HEK293 (cell line): ENCODE results near the gene TMEM138.
A peak's percentile ranks its signal among the peaks of the same experiment; 100 is the strongest.

Source experiments
- CTCF ChIA-PET: fragments of 350-600 bp; formaldehyde crosslinking; extraction: SDS; loops from one replicate; lab custom pipeline; 2021; ENCODE audit warnings: antibody characterized with exemption; lab: Yijun Ruan, JAX
- POLR2A ChIA-PET: fragments of 300-600 bp; formaldehyde crosslinking; extraction: SDS; loops from one replicate; lab custom pipeline; 2020; ENCODE audit warnings: antibody characterized with exemption, inconsistent platforms; lab: Yijun Ruan, JAX
- H3K27ac ChIP-seq: fragments of 200-500 bp; sonication (Bioruptor generic); 2 replicates; pipeline ENCODE4 v1.5.1; 2014; ENCODE audit warnings: low read depth, low read length, control low read depth, inconsistent platforms; ENCODE audit errors: extremely low read depth
- H3K36me3 ChIP-seq, 2 experiments: fragments of 200-500 bp in 1 of 2; sonication (Bioruptor generic) in 1 of 2; 1 replicate in 1 of 2; 2 replicates in 1 of 2; pipeline ENCODE4 v1.5.1; 2014 to 2017; ENCODE audit warnings: inconsistent platforms in 2 of 2, low read length in 2 of 2; ENCODE audit not compliant: control insufficient read depth in 2 of 2, insufficient read depth in 1 of 2
- H3K4me1 ChIP-seq: fragments of 200-500 bp; sonication (Bioruptor generic); 2 replicates; pipeline ENCODE4 v1.5.1; 2014; ENCODE audit warnings: mild to moderate bottlenecking, low read length, inconsistent platforms; ENCODE audit not compliant: control insufficient read depth, insufficient read depth
- H3K4me3 ChIP-seq: 2 replicates; pipeline ENCODE4 v1.5.1; 2011; ENCODE audit warnings: low read depth, mild to moderate bottlenecking, control low read depth, low read length, moderate library complexity
- H3K9me3 ChIP-seq: fragments of 200-500 bp; sonication (Bioruptor generic); 2 replicates; pipeline ENCODE4 v1.5.1; 2014; ENCODE audit warnings: low read depth, low read length, inconsistent platforms; ENCODE audit not compliant: control insufficient read depth, insufficient read depth
- ATF2 ChIP-seq: fragments of 450-650 bp; formaldehyde crosslinking; IDR thresholded peaks from 2 replicates; pipeline ENCODE4 v1.5.1; 2016; ENCODE audit warnings: missing biosample characterization, missing genetic modification characterization, low read depth
- HOXA7 ChIP-seq: sonication (generic); formaldehyde crosslinking; IDR thresholded peaks from 2 replicates; pipeline ENCODE4 v1.8.1; 2022; ENCODE audit warnings: missing genetic modification reagents, borderline replicate concordance
- HOXC10 ChIP-seq: sonication (generic); formaldehyde crosslinking; IDR thresholded peaks from 2 replicates; pipeline ENCODE4 v1.8.1; 2023; ENCODE audit warnings: mild to moderate bottlenecking, missing genetic modification reagents
- IKZF3 ChIP-seq: fragments of 450-650 bp; IDR thresholded peaks from 2 replicates; pipeline ENCODE4 v1.5.0; 2018; ENCODE audit warnings: missing biosample characterization, mild to moderate bottlenecking, missing genetic modification characterization, moderate library complexity
- OSR2 ChIP-seq: fragments of 450-650 bp; formaldehyde crosslinking; IDR thresholded peaks from 2 replicates; pipeline ENCODE4 v1.5.1; 2016; ENCODE audit warnings: missing biosample characterization, missing genetic modification characterization
- PRDM1 ChIP-seq: fragments of 450-650 bp; formaldehyde crosslinking; IDR thresholded peaks from 2 replicates; pipeline ENCODE4; 2016; ENCODE audit warnings: missing biosample characterization, missing genetic modification characterization
- PRDM2 ChIP-seq: fragments of 450-650 bp; formaldehyde crosslinking; IDR thresholded peaks from 2 replicates; pipeline ENCODE4 v1.5.1; 2016; ENCODE audit warnings: missing biosample characterization, missing genetic modification characterization, borderline replicate concordance
- SP2 ChIP-seq: fragments of 450-650 bp; formaldehyde crosslinking; IDR thresholded peaks from 2 replicates; pipeline ENCODE4 v1.5.1; 2016; ENCODE audit warnings: missing biosample characterization, missing genetic modification characterization
- YY1 ChIP-seq: fragments of 450-650 bp; formaldehyde crosslinking; IDR thresholded peaks from 2 replicates; pipeline ENCODE4 v1.5.1; 2018; ENCODE audit warnings: missing biosample characterization, missing genetic modification characterization
- ZBTB1 ChIP-seq: fragments of 450-650 bp; formaldehyde crosslinking; IDR thresholded peaks from 2 replicates; pipeline ENCODE4 v1.5.1; 2016; ENCODE audit warnings: missing biosample characterization, missing genetic modification characterization
- ZFP3 ChIP-seq: fragments of 450-650 bp; formaldehyde crosslinking; IDR thresholded peaks from 2 replicates; pipeline ENCODE4 v1.5.1; 2016; ENCODE audit warnings: low read depth, missing biosample characterization, missing genetic modification characterization
- ZFP37 ChIP-seq: fragments of 450-650 bp; formaldehyde crosslinking; IDR thresholded peaks from 2 replicates; pipeline ENCODE4 v1.5.1; 2016; ENCODE audit warnings: missing biosample characterization, missing genetic modification characterization
- ZNF114 ChIP-seq: fragments of 450-650 bp; formaldehyde crosslinking; IDR thresholded peaks from 2 replicates; pipeline ENCODE4 v1.5.0; 2017; ENCODE audit warnings: missing biosample characterization, missing genetic modification characterization
- ZNF202 ChIP-seq: fragments of 450-650 bp; formaldehyde crosslinking; IDR thresholded peaks from 2 replicates; pipeline ENCODE4 v1.5.1; 2016; ENCODE audit warnings: missing biosample characterization, missing genetic modification characterization, borderline replicate concordance
- ZNF223 ChIP-seq: fragments of 450-650 bp; formaldehyde crosslinking; IDR thresholded peaks from 2 replicates; pipeline ENCODE4 v1.5.1; 2016; ENCODE audit warnings: missing biosample characterization, missing genetic modification characterization
- ZNF341 ChIP-seq: fragments of 450-650 bp; formaldehyde crosslinking; IDR thresholded peaks from 2 replicates; pipeline ENCODE4; 2016; ENCODE audit warnings: low read depth, missing biosample characterization, missing genetic modification characterization
- ZNF366 ChIP-seq: fragments of 450-650 bp; formaldehyde crosslinking; conservative IDR thresholded peaks from 2 replicates; pipeline ENCODE4 v1.5.1; 2016; ENCODE audit warnings: missing biosample characterization, missing genetic modification characterization
- ZNF473 ChIP-seq: fragments of 450-650 bp; formaldehyde crosslinking; IDR thresholded peaks from 2 replicates; pipeline ENCODE4 v1.5.1; 2017; ENCODE audit warnings: missing biosample characterization, missing genetic modification characterization
- ZNF521 ChIP-seq: fragments of 450-650 bp; formaldehyde crosslinking; IDR thresholded peaks from 2 replicates; pipeline ENCODE4 v1.5.1; 2017; ENCODE audit warnings: missing biosample characterization, mild to moderate bottlenecking, missing genetic modification characterization
- ZNF548 ChIP-seq: fragments of 450-650 bp; formaldehyde crosslinking; IDR thresholded peaks from 2 replicates; pipeline ENCODE4 v1.5.1; 2016; ENCODE audit warnings: missing biosample characterization, missing genetic modification characterization
- ZNF555 ChIP-seq: fragments of 450-650 bp; formaldehyde crosslinking; conservative IDR thresholded peaks from 2 replicates; pipeline ENCODE4 v1.5.1; 2017; ENCODE audit warnings: missing biosample characterization, mild to moderate bottlenecking, missing genetic modification characterization, inconsistent platforms
- ZNF585B ChIP-seq: fragments of 450-650 bp; formaldehyde crosslinking; IDR thresholded peaks from 2 replicates; pipeline ENCODE4 v1.5.1; 2016; ENCODE audit warnings: missing biosample characterization, missing genetic modification characterization
- ZNF658 ChIP-seq: fragments of 450-650 bp; formaldehyde crosslinking; IDR thresholded peaks from 2 replicates; pipeline ENCODE4; 2016; ENCODE audit warnings: missing biosample characterization, missing genetic modification characterization
- ZNF701 ChIP-seq: fragments of 450-650 bp; formaldehyde crosslinking; IDR thresholded peaks from 2 replicates; pipeline ENCODE4 v1.5.1; 2016; ENCODE audit warnings: missing biosample characterization, missing genetic modification characterization
- ZXDB ChIP-seq: fragments of 450-650 bp; formaldehyde crosslinking; IDR thresholded peaks from 2 replicates; pipeline ENCODE4 v1.5.1; 2016; ENCODE audit warnings: missing biosample characterization, missing genetic modification characterization

TMEM138 gene

GRCh38 chr11:61361237-61361740 lies 885 bp upstream of the TMEM138 start:
- TF ChIP-seq ZNF341 = peak; percentile 72
- TF ChIP-seq ZNF585B (tag by site-specific recombination) = no peak
- TF ChIP-seq PRDM1 (tag by site-specific recombination) = peak; percentile 73
- no peak for TF ChIP-seq ZNF114
- no peak for TF ChIP-seq ZNF701 (tag by site-specific recombination)
- TF ChIP-seq ZNF521 = no peak

DNA sequence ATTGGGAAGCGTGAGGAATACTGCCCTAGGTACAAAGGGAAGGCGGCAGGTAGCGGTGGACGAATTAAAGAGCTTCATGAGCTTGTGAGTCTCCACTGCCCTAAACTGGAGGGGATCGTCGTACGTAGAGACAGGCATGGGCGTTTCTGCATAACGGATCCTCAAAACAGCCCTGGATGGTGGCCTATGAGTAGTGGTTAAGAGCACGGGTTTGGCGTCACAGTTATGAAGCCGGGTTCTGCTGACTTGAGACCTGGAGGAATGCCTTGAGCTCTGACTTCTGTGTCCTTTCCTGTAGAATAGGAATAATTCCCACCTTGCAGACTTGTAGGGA lies 335 bp downstream of the TMEM138 start:
- ChIA-PET CTCF (interaction anchor here (0.5 to 9.6 kb wide), 7 partner anchors 8 to 531 kb away, joined by 3 to 69 read pairs (median 4); no protein-coding TSS in a partner anchor), POLR2A (interaction anchor here (0.9 to 4.6 kb wide), 21 partner anchors 8 to 449 kb away, joined by 3 to 56 read pairs (median 5); partner anchors contain the start of genes CPSF7, DDB1, SDHAF2 and TKFC)
- Histone ChIP-seq H3K9me3 (no peaks in the 10 kb centered on the region), H3K27ac (peak overlapping the region; percentile 94; the same call in 1 of the 2 replicates), H3K36me3 (peaks cover 13 to 39% of the 10 kb centered on the region in 2 experiments), H3K4me3 (peak overlapping the region; percentile 65), H3K4me1 (peaks cover 2% of the 10 kb centered on the region; the same call in 1 of the 2 replicates)
- no peak for TF ChIP-seq ZNF473 (tag by site-specific recombination)
- TF ChIP-seq IKZF3 (tag by site-specific recombination) = no peak
- TF ChIP-seq ZNF366 (tag by site-specific recombination) = no peak
- no peak for TF ChIP-seq ZNF548 (tag by site-specific recombination)
- no peak for TF ChIP-seq ZNF202 (tag by site-specific recombination)
- TF ChIP-seq ZFP37 (tag by site-specific recombination) = no peak
- no peak for TF ChIP-seq ZNF521
- no peak for TF ChIP-seq ZXDB (tag by site-specific recombination)

More at GRCh38 chr11:61361237-61361740, 885 bp upstream of the TMEM138 start:
- peak overlapping the region; percentile 94 for H3K27ac ChIP-seq
- no peaks in the 10 kb centered on the region for H3K9me3 ChIP-seq
- ChIA-PET CTCF (interaction anchor here (0.5 to 9.6 kb wide), 4 partner anchors 24 to 44 kb away, joined by 3 to 69 read pairs (median 22); no protein-coding TSS in a partner anchor), POLR2A (interaction anchor here (0.6 to 4.6 kb wide), 22 partner anchors 9 to 448 kb away, joined by 3 to 56 read pairs (median 5); partner anchors contain the start of genes CPSF7, DDB1, SDHAF2 and TKFC)
- peaks cover 10 to 27% of the 10 kb centered on the region in 2 experiments; a peak in 2 of 3 replicates for H3K36me3 ChIP-seq
- peaks cover 2% of the 10 kb centered on the region; the same call in 1 of the 2 replicates for H3K4me1 ChIP-seq
- H3K4me3 ChIP-seq = peak overlapping the region; percentile 65

DNA sequence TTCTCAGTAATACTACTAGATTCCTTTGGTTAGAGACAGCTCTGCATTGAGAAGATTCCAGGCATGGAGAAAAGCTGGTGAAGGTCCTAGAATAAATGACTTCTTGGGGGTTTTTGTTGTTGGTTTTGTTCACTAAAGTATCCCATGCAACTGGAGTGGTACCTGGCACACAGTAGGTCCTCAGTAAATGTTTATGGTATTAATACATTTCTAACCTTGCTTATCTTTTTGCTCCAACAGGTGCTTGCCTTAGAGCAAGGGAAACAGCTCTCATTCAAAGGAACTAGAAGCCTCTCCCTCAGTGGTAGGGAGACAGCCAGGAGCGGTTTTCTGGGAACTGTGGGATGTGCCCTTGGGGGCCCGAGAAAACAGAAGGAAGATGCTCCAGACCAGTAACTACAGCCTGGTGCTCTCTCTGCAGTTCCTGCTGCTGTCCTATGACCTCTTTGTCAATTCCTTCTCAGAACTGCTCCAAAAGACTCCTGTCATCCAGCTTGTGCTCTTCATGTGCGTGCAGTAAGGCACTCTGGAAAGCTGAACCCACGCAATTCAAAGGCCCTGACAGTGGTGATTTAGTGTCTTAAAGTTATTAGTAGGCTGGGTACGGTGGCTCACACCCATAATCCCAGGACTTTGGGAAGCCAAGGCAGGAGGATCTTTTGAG lies 2.0 kb downstream of the TMEM138 start:
- Histone ChIP-seq H3K36me3 (peaks cover 14 to 55% of the 10 kb centered on the region in 2 experiments), H3K27ac (no peak overlapping the region), H3K4me3 (no peak overlapping the region), H3K9me3 (no peaks in the 10 kb centered on the region), H3K4me1 (peaks cover 2% of the 10 kb centered on the region; the same call in 1 of the 2 replicates)
- CTCF ChIA-PET = interaction anchor here (0.9 to 9.6 kb wide), 4 partner anchors 18 to 29 kb away, joined by 3 to 69 read pairs (median 22); partner anchors contain the start of gene TMEM216
- POLR2A ChIA-PET = no interaction called here
- TF ChIP-seq OSR2 = no peak
- TF ChIP-seq YY1 (tag by site-specific recombination) = no peak
- no peak for TF ChIP-seq PRDM2 (tag by site-specific recombination)
- TF ChIP-seq ZFP3 (tag by site-specific recombination) = no peak
- TF ChIP-seq ATF2 (tag by site-specific recombination) = no peak
- no peak for TF ChIP-seq ZNF555
- TF ChIP-seq HOXA7 (CRISPR knock-in tag) = no peak
- TF ChIP-seq HOXC10 (CRISPR knock-in tag) = no peak
- TF ChIP-seq ZBTB1 (tag by site-specific recombination) = no peak
- no peak for TF ChIP-seq ZNF223 (tag by site-specific recombination)
- TF ChIP-seq ZNF658 (tag by site-specific recombination) = no peak
- no peak for TF ChIP-seq SP2 (tag by site-specific recombination)
